NCI-H69 (cell line): ENCODE results near the gene GRAMD4.

ENCODE experiments used
- DNase-seq: peaks from one replicate; lab custom pipeline; 2025; lab: John Stamatoyannopoulos, UW

The GRAMD4 gene

GRCh38 chr22:46656856-46657654, 36.9 kb downstream of the GRAMD4 start:
- no peak for DNase-seq

DNA sequence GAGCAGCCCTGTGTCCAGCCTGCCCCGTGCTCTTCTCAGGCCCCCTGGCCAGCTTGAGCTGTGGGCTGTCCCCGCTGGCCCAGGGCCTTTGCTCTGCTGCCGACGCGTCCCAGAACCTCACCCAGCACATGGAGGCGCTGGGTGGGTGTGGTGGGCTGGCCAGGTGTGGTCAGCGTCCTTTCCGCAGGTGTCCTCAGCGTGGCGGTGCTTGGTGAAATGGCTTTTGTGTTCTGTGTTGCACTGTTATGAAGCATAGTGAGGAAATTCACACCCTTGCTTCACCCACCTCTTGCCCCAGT, 37.4 kb downstream of the GRAMD4 start:
- no peak for DNase-seq

DNA sequence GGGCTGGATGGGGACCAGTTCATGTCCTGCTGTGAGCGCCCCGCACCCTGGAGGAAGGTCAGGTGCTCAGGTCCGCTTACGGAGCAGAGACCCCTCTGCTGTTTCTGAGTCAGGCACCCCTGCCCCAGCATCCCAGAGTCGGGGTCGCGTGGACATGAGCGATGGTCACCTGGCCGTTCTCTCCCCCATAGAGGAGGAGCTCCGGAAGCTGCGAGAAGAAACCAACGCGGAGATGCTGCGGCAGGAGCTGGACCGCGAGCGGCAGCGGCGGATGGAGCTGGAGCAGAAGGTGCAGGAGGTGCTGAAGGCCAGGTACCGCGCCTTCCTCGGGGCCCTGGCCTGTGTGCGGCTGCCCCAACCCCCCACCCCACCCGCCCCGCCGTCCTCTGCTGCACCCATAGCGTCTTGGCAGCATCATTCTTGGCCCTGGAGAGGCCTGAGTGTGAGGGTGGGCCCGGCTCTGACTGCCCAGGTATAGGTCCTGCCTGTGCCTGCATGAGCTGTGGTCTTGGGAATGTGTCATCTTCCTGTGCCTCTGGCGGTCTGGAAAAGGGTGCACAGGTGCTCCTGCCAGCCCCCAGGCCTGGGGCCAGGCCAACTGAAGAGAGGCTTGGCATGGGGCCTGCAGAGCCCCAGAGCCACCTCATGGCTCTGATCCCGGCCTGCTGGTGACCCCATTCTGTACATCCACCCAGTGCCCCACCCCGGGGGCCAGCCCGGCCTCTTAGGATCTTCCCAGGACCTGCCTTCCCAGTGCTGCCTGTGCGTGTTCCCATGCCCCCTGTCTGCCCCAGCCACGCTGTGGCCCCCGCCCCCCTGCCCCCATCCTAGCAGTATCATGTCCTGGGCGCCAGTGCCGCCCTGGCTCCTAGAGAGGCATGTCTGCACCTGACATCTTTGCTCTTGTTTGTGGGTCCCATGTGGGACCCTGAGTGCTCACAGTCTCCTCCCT, 38.1 kb downstream of the GRAMD4 start:
- no peak for DNase-seq

GRCh38 chr22:46659059-46659790, 39.0 kb downstream of the GRAMD4 start:
- no peak for DNase-seq

DNA sequence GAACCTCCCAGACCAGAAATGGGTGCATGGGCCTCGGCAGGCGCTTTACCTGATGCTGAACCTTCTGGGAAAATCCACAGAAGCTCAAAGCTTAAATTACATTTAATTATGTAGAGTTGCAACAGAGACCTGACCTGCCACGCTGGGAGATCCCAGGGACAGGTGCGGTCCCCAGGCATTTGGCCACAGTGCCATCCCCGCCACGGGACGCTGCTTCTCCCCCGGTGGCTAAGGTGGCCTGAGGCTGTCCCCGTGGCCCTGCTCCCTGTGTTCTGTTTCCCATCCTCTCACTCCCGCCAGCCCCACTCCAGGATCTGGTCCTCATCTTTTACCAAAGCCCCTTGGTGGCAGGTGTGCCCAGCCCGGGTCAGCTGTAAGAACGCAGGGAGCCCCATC, 39.6 kb downstream of the GRAMD4 start:
- peak; percentile 14 for DNase-seq

GRCh38 chr22:46660604-46661201, 40.5 kb downstream of the GRAMD4 start:
- peak; percentile 83 for DNase-seq

- peak; percentile 78 for DNase-seq
Observed at GRCh38 chr22:46661221-46661851, 41.1 kb downstream of the GRAMD4 start.

DNA sequence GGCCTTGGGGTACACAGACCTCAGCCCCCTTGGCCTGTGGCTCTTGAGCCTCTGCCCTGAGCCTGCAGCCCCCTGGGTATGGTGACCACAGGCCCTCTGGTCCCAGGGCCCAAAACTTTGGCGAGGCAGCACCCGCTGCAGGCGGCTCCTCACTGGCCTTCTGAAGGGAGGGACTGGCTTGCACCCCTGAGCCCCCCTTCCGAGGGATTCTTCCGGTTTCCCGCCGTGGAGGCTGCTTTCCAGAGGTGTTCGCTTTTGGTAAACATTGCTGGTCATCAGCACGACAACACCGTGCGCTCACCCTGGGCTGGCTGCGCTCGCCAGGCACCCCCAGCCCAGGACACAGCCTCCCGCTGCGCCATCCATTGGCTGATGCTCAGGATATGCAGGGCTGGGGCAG, 42.0 kb downstream of the GRAMD4 start:
- no peak for DNase-seq

- no peak for DNase-seq
Observed at GRCh38 chr22:46663001-46663400, 42.8 kb downstream of the GRAMD4 start.

DNA sequence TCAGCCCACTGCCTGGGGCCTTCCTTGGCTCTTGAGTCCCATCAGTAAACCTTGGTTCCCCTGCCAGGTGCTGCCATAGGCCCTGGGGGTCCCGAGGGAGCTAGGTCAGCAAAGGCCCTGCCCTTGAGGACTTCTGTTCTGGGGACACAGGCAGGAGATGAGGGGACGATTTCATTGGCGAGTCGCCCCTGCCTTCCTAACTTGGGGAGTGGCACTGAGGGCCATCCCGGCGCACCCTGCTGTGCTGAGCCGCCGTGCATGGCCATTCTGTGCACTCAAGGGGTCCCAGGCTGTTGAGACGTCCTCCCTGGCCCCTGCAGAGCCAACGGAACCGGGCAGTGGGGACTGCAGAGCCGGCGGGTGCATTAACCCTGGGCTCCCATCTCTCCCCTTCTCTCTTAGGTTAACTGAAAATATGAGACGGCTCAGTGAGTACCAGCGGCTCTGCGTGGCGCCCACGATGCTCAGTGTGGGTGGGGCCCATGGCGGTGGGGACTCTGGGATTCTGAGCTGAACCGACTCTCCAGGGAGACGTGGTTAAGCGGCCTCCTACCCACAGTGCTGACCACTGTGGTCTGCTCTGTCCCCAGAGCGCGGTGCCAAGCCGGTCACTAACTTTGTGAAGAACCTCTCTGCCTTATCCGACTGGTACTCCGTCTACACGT, 43.4 kb downstream of the GRAMD4 start:
- no peak for DNase-seq

- no peak for DNase-seq
Observed at GRCh38 chr22:46664301-46664855, 44.2 kb downstream of the GRAMD4 start.

DNA sequence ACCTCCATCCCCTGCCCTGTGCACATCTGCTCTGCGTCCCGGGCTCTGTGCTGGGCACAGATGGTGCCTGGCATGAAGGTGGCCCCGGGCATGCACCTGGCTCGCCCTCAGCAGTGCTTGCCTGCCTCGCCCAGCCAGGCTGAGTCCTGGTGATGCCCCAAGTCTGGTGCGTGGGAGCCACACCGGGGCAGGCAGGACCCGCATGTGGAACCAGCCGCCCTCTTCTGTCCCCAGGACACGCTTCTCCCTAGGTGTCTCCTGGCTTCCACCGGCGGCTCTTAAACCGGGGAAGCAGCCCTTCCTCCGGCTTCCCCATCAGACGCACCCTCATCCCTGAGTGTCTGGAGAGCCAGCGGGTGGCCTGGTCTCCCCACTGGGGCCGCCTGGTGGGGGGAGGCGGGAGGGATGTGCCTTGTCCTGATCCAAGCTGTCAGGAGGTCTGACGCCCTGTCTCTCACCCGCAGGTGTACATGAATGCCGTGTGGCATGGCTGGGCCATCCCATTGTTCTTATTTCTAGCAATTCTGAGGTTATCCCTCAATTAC, 45.0 kb downstream of the GRAMD4 start:
- no peak for DNase-seq

GRCh38 chr22:46665751-46666280, 45.6 kb downstream of the GRAMD4 start:
- no peak for DNase-seq

- DNase-seq: no peak
Observed at GRCh38 chr22:46666577-46667244, 46.5 kb downstream of the GRAMD4 start.

- no peak for DNase-seq
Observed at GRCh38 chr22:46667245-46667623, 47.0 kb downstream of the GRAMD4 start.

DNA sequence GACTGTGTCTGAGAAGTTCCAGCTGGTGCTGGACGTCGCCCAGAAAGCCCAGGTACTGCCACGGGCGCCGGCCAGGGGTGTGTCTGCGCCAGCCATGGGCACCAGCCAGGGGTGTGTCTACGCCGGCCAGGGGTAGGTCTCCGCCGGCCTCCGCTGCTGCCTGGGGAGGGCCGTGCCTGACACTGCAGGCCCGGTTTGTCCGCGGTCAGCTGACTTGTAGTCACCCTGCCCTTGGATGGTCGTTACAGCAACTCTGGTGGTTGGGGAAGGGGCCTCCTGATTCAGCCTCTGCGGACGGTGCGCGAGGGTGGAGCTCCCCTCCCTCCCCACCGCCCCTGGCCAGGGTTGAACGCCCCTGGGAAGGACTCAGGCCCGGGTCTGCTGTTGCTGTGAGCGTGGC, 47.9 kb downstream of the GRAMD4 start:
- DNase-seq: no peak

DNA sequence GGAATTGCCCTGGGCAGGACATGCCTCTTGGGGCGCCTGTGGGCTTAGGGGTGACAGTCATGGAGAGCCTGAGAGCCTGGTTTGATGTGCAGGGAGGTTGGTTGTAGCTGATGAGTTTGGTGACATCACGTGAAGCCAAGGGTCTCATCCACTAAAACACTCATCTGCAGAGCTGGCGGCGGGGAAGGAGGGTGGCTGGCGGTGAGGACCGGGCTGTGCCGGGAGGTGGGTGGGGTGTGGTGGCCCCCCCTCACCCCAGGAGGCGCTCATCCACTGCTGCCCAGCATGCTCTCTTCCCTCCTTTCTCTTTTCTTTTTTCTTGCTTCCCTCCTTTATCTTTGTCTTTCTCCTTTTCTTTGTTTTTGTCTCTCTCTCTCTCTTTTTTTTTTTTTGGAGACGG, 49.0 kb downstream of the GRAMD4 start:
- no peak for DNase-seq

- DNase-seq: peak; percentile 40
Observed at GRCh38 chr22:46671824-46672432, 51.7 kb downstream of the GRAMD4 start.

- DNase-seq: peak; percentile 55
Observed at GRCh38 chr22:46672731-46673130, 52.5 kb downstream of the GRAMD4 start.
